ENCODE measurements around the gene HMG20B. TPM values are rescaled to one million over a fixed set of nuclear protein-coding genes. Genes with fewer than 3 reads are reported as not detected.

HMG20B gene
- total RNA-seq, 1 experiment from 2014 or later, result 69.3 TPM

- DNase-seq (ENCODE audit: low read depth), result no peak
Measured at GRCh38 chr19:3536429-3537100, 36.2 kb upstream of the HMG20B start.

- no peak for DNase-seq (ENCODE audit: low read depth)
Measured at GRCh38 chr19:3537101-3537437, 35.7 kb upstream of the HMG20B start.

GRCh38 chr19:3537438-3538240 lies 35.1 kb upstream of the HMG20B start:
- DNase-seq (ENCODE audit: low read depth), result no peak

GRCh38 chr19:3538258-3538929 lies 34.4 kb upstream of the HMG20B start:
- DNase-seq (ENCODE audit: low read depth), result no peak

GRCh38 chr19:3538965-3539755 lies 33.6 kb upstream of the HMG20B start, which contains the start of gene TEKTIP1:
TEKTIP1 (plus strand) TSS chr19:3539174; CDS start chr19:3539178, 4 bp downstream.
- DNase-seq (ENCODE audit: low read depth), result no peak

- DNase-seq (ENCODE audit: low read depth), result no peak
Measured at GRCh38 chr19:3539756-3540118, 33.0 kb upstream of the HMG20B start.

- DNase-seq (ENCODE audit: low read depth), result no peak
Measured at GRCh38 chr19:3543150-3544057, 29.3 kb upstream of the HMG20B start.

- no peak for DNase-seq (ENCODE audit: low read depth)
Measured at GRCh38 chr19:3544058-3544376, 28.7 kb upstream of the HMG20B start.

GRCh38 chr19:3544742-3545668 lies 27.7 kb upstream of the HMG20B start:
- DNase-seq (ENCODE audit: low read depth), result peak; percentile 65

- no peak for DNase-seq (ENCODE audit: low read depth)
Measured at GRCh38 chr19:3545669-3546034, 27.1 kb upstream of the HMG20B start.

- DNase-seq (ENCODE audit: low read depth), result no peak
Measured at GRCh38 chr19:3546119-3546518, 26.6 kb upstream of the HMG20B start.

GRCh38 chr19:3547301-3547731 lies 25.4 kb upstream of the HMG20B start:
- DNase-seq (ENCODE audit: low read depth), result no peak

GRCh38 chr19:3547767-3548282 lies 24.9 kb upstream of the HMG20B start:
- DNase-seq (ENCODE audit: low read depth), result no peak

- no peak for DNase-seq (ENCODE audit: low read depth)
Measured at GRCh38 chr19:3548606-3549005, 24.1 kb upstream of the HMG20B start.

- no peak for DNase-seq (ENCODE audit: low read depth)
Measured at GRCh38 chr19:3549816-3550215, 22.9 kb upstream of the HMG20B start.

- no peak for DNase-seq (ENCODE audit: low read depth)
Measured at GRCh38 chr19:3550947-3551791, 21.6 kb upstream of the HMG20B start.

- no peak for DNase-seq (ENCODE audit: low read depth)
Measured at GRCh38 chr19:3551792-3552095, 21.0 kb upstream of the HMG20B start.

- no peak for DNase-seq (ENCODE audit: low read depth)
Measured at GRCh38 chr19:3554254-3555083, 18.3 kb upstream of the HMG20B start.

All from HT1080 (cell line).